Raji (cell line): Measurements from ENCODE around the gene SLC35B4.

Experiments
- POLR2A ChIP-seq: IDR thresholded peaks from 2 replicates; pipeline ENCODE4 v1.6.1; 2011; ENCODE audit warnings: low read depth, low read length, control low read depth; ENCODE audit not compliant: insufficient read depth

Gene SLC35B4

GRCh38 chr7:134315679-134316538 is 821 bp downstream of the SLC35B4 start:
- TF ChIP-seq POLR2A = no peak

- TF ChIP-seq POLR2A = no peak
Observed at GRCh38 chr7:134313543-134313942, 3.2 kb downstream of the SLC35B4 start.

GRCh38 chr7:134312717-134313116 is 4.0 kb downstream of the SLC35B4 start:
- no peak for TF ChIP-seq POLR2A

GRCh38 chr7:134311807-134312206 is 4.9 kb downstream of the SLC35B4 start:
- no peak for TF ChIP-seq POLR2A

GRCh38 chr7:134308548-134308947 is 8.2 kb downstream of the SLC35B4 start:
- no peak for TF ChIP-seq POLR2A

- no peak for TF ChIP-seq POLR2A
Observed at GRCh38 chr7:134307320-134307719, 9.4 kb downstream of the SLC35B4 start.

GRCh38 chr7:134302120-134302519 is 14.6 kb downstream of the SLC35B4 start:
- TF ChIP-seq POLR2A = no peak

- no peak for TF ChIP-seq POLR2A
Observed at GRCh38 chr7:134301592-134301991, 15.1 kb downstream of the SLC35B4 start.

- no peak for TF ChIP-seq POLR2A
Observed at GRCh38 chr7:134300988-134301387, 15.7 kb downstream of the SLC35B4 start.

- TF ChIP-seq POLR2A = no peak
Observed at GRCh38 chr7:134298902-134299683, 17.6 kb downstream of the SLC35B4 start.

GRCh38 chr7:134297489-134297888 is 19.2 kb downstream of the SLC35B4 start:
- TF ChIP-seq POLR2A = no peak

GRCh38 chr7:134293002-134293740 is 23.6 kb downstream of the SLC35B4 start:
- TF ChIP-seq POLR2A = no peak

- TF ChIP-seq POLR2A = no peak
Observed at GRCh38 chr7:134290286-134290685, 26.4 kb downstream of the SLC35B4 start.

- TF ChIP-seq POLR2A = no peak
Observed at GRCh38 chr7:134289841-134290240, 26.9 kb downstream of the SLC35B4 start.

GRCh38 chr7:134289423-134289822 is 27.3 kb downstream of the SLC35B4 start:
- TF ChIP-seq POLR2A = no peak
